Testis (tissue), 2 donors: ENCODE data around the gene RASGEF1C.

Experiments
- CTCF ChIP-seq, 3 experiments: fragments of 450-650 bp in 2 of 3; fragments of 200-600 bp in 1 of 3; sonication (generic) in 1 of 3; IDR thresholded peaks; one replicate each; pipeline ENCODE4 v1.5.1; 2016 to 2019; ENCODE audit warnings: antibody characterized with exemption in 3 of 3, mild to moderate bottlenecking in 2 of 3, moderate library complexity in 1 of 3
- POLR2A ChIP-seq: fragments of 450-650 bp; IDR thresholded peaks from one replicate; pipeline ENCODE4 v1.6.1; 2017; ENCODE audit warnings: antibody characterized with exemption, mild to moderate bottlenecking, moderate library complexity

GRCh38 chr5:180250329-180250728, 41.3 kb upstream of the RASGEF1C start:
- TF ChIP-seq CTCF (IDR thresholded peaks at IDR 0.05) (no peak), POLR2A (no peak)
